H9 (cell line): ENCODE data around the gene TENM3. TPM values are rescaled to one million over a fixed set of nuclear protein-coding genes. Genes with fewer than 3 reads are reported as not detected.

Experiments
- DNase-seq: peaks from one replicate; pipeline ENCODE4 v3.0.0-alpha.2; 2017
- H2AFZ ChIP-seq: one replicate; pipeline ENCODE4 v1.6.1; 2013; ENCODE audit warnings: mild to moderate bottlenecking, low read length, control low read depth, moderate library complexity
- H2AK5ac ChIP-seq: 2 replicates; pipeline ENCODE4 v1.6.1; 2013; ENCODE audit warnings: low read length, control low read depth, mixed read lengths; ENCODE audit not compliant: insufficient read length
- H2BK120ac ChIP-seq: one replicate; pipeline ENCODE4 v1.6.1; 2013; ENCODE audit warnings: low read depth, mild to moderate bottlenecking, low read length, control low read depth, inconsistent platforms; ENCODE audit not compliant: poor library complexity, severe bottlenecking
- H2BK12ac ChIP-seq: 2 replicates; pipeline ENCODE4 v1.6.1; 2013; ENCODE audit warnings: low read length, control low read depth, mixed read lengths, low read depth; ENCODE audit not compliant: insufficient read length
- H2BK15ac ChIP-seq: 2 replicates; pipeline ENCODE4 v1.6.1; 2013; ENCODE audit warnings: low read depth, low read length, control low read depth
- H2BK20ac ChIP-seq: one replicate; pipeline ENCODE4 v1.6.1; 2013; ENCODE audit warnings: low read depth, mild to moderate bottlenecking, low read length, control low read depth, inconsistent platforms; ENCODE audit not compliant: poor library complexity, severe bottlenecking
- H2BK5ac ChIP-seq: 2 replicates; pipeline ENCODE4 v1.6.1; 2013; ENCODE audit warnings: low read length, control low read depth, mixed read lengths; ENCODE audit not compliant: insufficient read length
- H3K14ac ChIP-seq: 2 replicates; pipeline ENCODE4 v1.6.1; 2013; ENCODE audit warnings: low read length, control low read depth; ENCODE audit not compliant: insufficient read depth
- H3K18ac ChIP-seq: 2 replicates; pipeline ENCODE4 v1.6.1; 2013; ENCODE audit warnings: low read depth, mild to moderate bottlenecking, mixed read lengths, low read length, control low read depth; ENCODE audit not compliant: insufficient read length
- H3K23ac ChIP-seq: 2 replicates; pipeline ENCODE4 v1.6.1; 2013; ENCODE audit warnings: low read length, control low read depth, mixed read lengths, low read depth; ENCODE audit not compliant: insufficient read length
- H3K23me2 ChIP-seq: 2 replicates; pipeline ENCODE4 v1.6.1; 2013; ENCODE audit warnings: low read depth, mild to moderate bottlenecking, mixed read lengths, low read length, control low read depth; ENCODE audit not compliant: insufficient read length, poor library complexity, severe bottlenecking
- H3K27ac ChIP-seq: 2 replicates; pipeline ENCODE4 v1.5.1; 2013; ENCODE audit warnings: low read length, control low read depth, mixed read lengths, low read depth; ENCODE audit not compliant: insufficient read length
- H3K27me3 ChIP-seq: 2 replicates; pipeline ENCODE4 v1.6.1; 2013; ENCODE audit warnings: low read length, control low read depth, inconsistent platforms; ENCODE audit not compliant: insufficient read depth
- H3K4ac ChIP-seq: 2 replicates; pipeline ENCODE4 v1.6.1; 2013; ENCODE audit warnings: low read depth, mild to moderate bottlenecking, control low read depth, inconsistent platforms, low read length, moderate library complexity
- H3K4me1 ChIP-seq: 2 replicates; pipeline ENCODE4 v1.6.1; 2013; ENCODE audit warnings: low read length, control low read depth, inconsistent platforms; ENCODE audit not compliant: insufficient read depth
- H3K4me2 ChIP-seq: 2 replicates; pipeline ENCODE4 v1.6.1; 2013; ENCODE audit warnings: low read length, control low read depth, mixed read lengths; ENCODE audit not compliant: insufficient read length, insufficient read depth
- H3K56ac ChIP-seq: 2 replicates; pipeline ENCODE4 v1.6.1; 2013; ENCODE audit warnings: low read depth, mild to moderate bottlenecking, mixed read lengths, low read length, control low read depth; ENCODE audit not compliant: insufficient read length
- H3K79me1 ChIP-seq: 2 replicates; pipeline ENCODE4 v1.6.1; 2013; ENCODE audit warnings: low read depth, mild to moderate bottlenecking, moderate library complexity, low read length, control low read depth, inconsistent platforms; ENCODE audit not compliant: insufficient read depth, poor library complexity, severe bottlenecking
- H3K79me2 ChIP-seq: 2 replicates; pipeline ENCODE4 v1.6.1; 2013; ENCODE audit warnings: low read length, control low read depth, inconsistent platforms; ENCODE audit not compliant: insufficient read depth
- H3K9ac ChIP-seq: 2 replicates; pipeline ENCODE4 v1.6.1; 2013; ENCODE audit warnings: low read length, control low read depth, mixed read lengths; ENCODE audit not compliant: insufficient read length; ENCODE audit errors: extremely low read depth
- H3K9me3 ChIP-seq: one replicate; pipeline ENCODE4 v1.6.1; 2013; ENCODE audit warnings: low read depth, low read length, inconsistent platforms; ENCODE audit not compliant: control insufficient read depth
- H3T11ph ChIP-seq: one replicate; pipeline ENCODE4 v1.6.1; 2013; ENCODE audit warnings: mild to moderate bottlenecking, low read length, control low read depth, inconsistent platforms
- H4K20me1 ChIP-seq: one replicate; pipeline ENCODE4 v1.6.1; 2013; ENCODE audit not compliant: control insufficient read depth, insufficient read length, insufficient read depth
- H4K5ac ChIP-seq: 2 replicates; pipeline ENCODE4 v1.6.1; 2013; ENCODE audit warnings: low read depth, mild to moderate bottlenecking, mixed read lengths, low read length, control low read depth; ENCODE audit not compliant: insufficient read length
- H4K8ac ChIP-seq: replicated peaks from 2 replicates; pipeline ENCODE4 v1.6.1; 2013; ENCODE audit warnings: low read length, control low read depth, mixed read lengths, low read depth; ENCODE audit not compliant: insufficient read length
- H4K91ac ChIP-seq: 2 replicates; pipeline ENCODE4 v1.6.1; 2013; ENCODE audit warnings: low read depth, mild to moderate bottlenecking, moderate library complexity, mixed read lengths, low read length, control low read depth; ENCODE audit not compliant: insufficient read length
- H3K27ac Mint-ChIP-seq, 3 experiments: 2 replicates in 2 of 3; 3 replicates in 1 of 3; pipeline ENCODE4 v1.8.0; 2020 to 2021; ENCODE audit warnings: mixed read lengths in 3 of 3, mild to moderate bottlenecking in 1 of 3, moderate library complexity in 1 of 3
- H3K27me3 Mint-ChIP-seq: 2 replicates; pipeline ENCODE4 v1.8.0; 2021; ENCODE audit warnings: low read depth, mild to moderate bottlenecking, moderate library complexity, mixed read lengths
- H3K36me3 Mint-ChIP-seq, 3 experiments: 2 replicates in 2 of 3; 3 replicates in 1 of 3; pipeline ENCODE4 v1.8.0; 2020 to 2021; ENCODE audit warnings: low read depth in 3 of 3, mixed read lengths in 3 of 3; ENCODE audit not compliant: insufficient read depth in 1 of 3
- H3K4me1 Mint-ChIP-seq, 2 experiments: 2 replicates each; pipeline ENCODE4 v1.8.0; 2020; ENCODE audit warnings: mixed read lengths in 2 of 2
- H3K4me3 Mint-ChIP-seq, 2 experiments: 2 replicates in 1 of 2; 3 replicates in 1 of 2; pipeline ENCODE4 v1.8.0; 2020 to 2021; ENCODE audit warnings: mild to moderate bottlenecking in 2 of 2, mixed read lengths in 2 of 2, moderate library complexity in 1 of 2
- H3K9me3 Mint-ChIP-seq, 2 experiments: 2 replicates in 1 of 2; 3 replicates in 1 of 2; pipeline ENCODE4 v1.8.0; 2020; ENCODE audit warnings: mild to moderate bottlenecking in 2 of 2, mixed read lengths in 2 of 2, moderate library complexity in 1 of 2
- WGBS: extraction: QIAGEN DNeasy Blood & Tissue Kit; methylation state at CpG from one replicate; pipeline ENCODE4 v1.1.7; 2013; ENCODE audit warnings: missing lambda C conversion rate, low lambda C conversion rate, mixed read lengths; ENCODE audit not compliant: insufficient read length; ENCODE audit errors: extremely low coverage; 5-methylcytosine and 5-hydroxymethylcytosine counted together
- total RNA-seq: library from RNA; stranded (reverse); gene quantifications from 2 replicates; pipeline ENCODE4 v1.2.1, GENCODE V29; 2021
- TF ChIP-seq, protein P1 (sequence below): fragments of 200-600 bp; sonication (generic); conservative IDR thresholded peaks from 3 replicates; pipeline ENCODE4 v1.8.0; 2021; ENCODE audit warnings: antibody characterized with exemption, mild to moderate bottlenecking

Gene TENM3
- total RNA-seq, 1 experiment from 2014 or later, result 49.6 TPM

DNA sequence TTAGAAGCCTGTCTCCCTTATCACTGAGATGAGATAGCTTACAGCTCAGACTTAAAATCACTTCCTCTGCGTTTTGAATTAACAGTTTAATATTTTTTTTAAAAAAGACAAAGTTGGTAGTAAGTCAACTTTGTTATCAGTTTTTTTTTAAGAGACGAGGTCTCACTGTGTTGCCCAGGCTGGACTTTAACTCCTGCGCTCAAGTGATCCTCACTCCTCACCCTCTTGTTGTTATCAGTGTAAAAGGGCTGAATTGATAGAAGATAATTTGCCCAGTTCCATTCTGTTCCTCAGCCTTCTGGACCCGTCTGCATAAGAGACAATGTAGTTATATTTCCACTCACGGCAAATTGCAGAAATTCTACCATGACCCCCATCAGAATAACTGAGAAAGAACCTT is 428.5 kb downstream of the TENM3 start:
- Histone ChIP-seq H3K23ac (no peak overlapping the region), H4K8ac (no peak overlapping the region), H3K18ac (no peak overlapping the region), H3K9ac (no peak overlapping the region), H2AFZ (no peak overlapping the region), H4K20me1 (no peaks in the 10 kb centered on the region), H3K27me3 (no peaks in the 10 kb centered on the region), H2BK120ac (no peak overlapping the region), H3T11ph (no peak overlapping the region), H3K56ac (no peak overlapping the region), H3K9me3 (no peaks in the 10 kb centered on the region), H3K27ac (no peak overlapping the region), H2BK20ac (no peak overlapping the region), H3K79me2 (no peaks in the 10 kb centered on the region), H3K23me2 (no peaks in the 10 kb centered on the region), H2AK5ac (no peak overlapping the region), H4K5ac (no peak overlapping the region), H2BK15ac (no peak overlapping the region), H3K79me1 (no peaks in the 10 kb centered on the region), H4K91ac (no peak overlapping the region), H2BK12ac (no peak overlapping the region), H2BK5ac (no peak overlapping the region), H3K4ac (no peak overlapping the region), H3K4me2 (no peak overlapping the region), H3K14ac (no peak overlapping the region), H3K4me1 (no peaks in the 10 kb centered on the region)
- peak overlapping the region in 1 of 3 experiments; percentile 14; a peak in 1 of 7 replicates for H3K27ac Mint-ChIP-seq
- no peak for DNase-seq
- no CpG with 5 or more reads among the region's 5 CpGs for WGBS
- no peaks in the 10 kb centered on the region for H3K4me1 Mint-ChIP-seq
- no peak overlapping the region for H3K4me3 Mint-ChIP-seq
- H3K36me3 Mint-ChIP-seq, result peaks cover 0 to 6% (median 0%) of the 10 kb centered on the region in 3 experiments; a peak in 3 of 7 replicates
- TF ChIP-seq, protein P1, sequence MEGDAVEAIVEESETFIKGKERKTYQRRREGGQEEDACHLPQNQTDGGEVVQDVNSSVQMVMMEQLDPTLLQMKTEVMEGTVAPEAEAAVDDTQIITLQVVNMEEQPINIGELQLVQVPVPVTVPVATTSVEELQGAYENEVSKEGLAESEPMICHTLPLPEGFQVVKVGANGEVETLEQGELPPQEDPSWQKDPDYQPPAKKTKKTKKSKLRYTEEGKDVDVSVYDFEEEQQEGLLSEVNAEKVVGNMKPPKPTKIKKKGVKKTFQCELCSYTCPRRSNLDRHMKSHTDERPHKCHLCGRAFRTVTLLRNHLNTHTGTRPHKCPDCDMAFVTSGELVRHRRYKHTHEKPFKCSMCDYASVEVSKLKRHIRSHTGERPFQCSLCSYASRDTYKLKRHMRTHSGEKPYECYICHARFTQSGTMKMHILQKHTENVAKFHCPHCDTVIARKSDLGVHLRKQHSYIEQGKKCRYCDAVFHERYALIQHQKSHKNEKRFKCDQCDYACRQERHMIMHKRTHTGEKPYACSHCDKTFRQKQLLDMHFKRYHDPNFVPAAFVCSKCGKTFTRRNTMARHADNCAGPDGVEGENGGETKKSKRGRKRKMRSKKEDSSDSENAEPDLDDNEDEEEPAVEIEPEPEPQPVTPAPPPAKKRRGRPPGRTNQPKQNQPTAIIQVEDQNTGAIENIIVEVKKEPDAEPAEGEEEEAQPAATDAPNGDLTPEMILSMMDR, result no peak
- no peaks in the 10 kb centered on the region for H3K27me3 Mint-ChIP-seq
- H3K9me3 Mint-ChIP-seq, result no peaks in the 10 kb centered on the region
